Natural killer cell treated with Interleukin-12 subunit alpha and Interleukin-12 subunit beta and Interleukin-15 and Interleukin-18, amount 100 ng/mL, for 72 hours (primary cell): ENCODE data around the gene KIF3B. TPM values are rescaled to one million over a fixed set of nuclear protein-coding genes. Genes with fewer than 3 reads are reported as not detected.
"Not testable (repeated sequence)": the region's sequence is repeated elsewhere in the genome, so short reads cannot be mapped to it uniquely, and the experiment has no call there.

Source experiments
- ATAC-seq, 2 donors: fragments of 150-1000 bp; cut with Tn5 transposase in 1 of 2; sonication (Bioruptor Pico), chemical (Tn5 transposase) in 1 of 2; 2 replicates each; pipeline ENCODE4 v1.10.0; 2021
- DNase-seq: peaks from one replicate; pipeline ENCODE4 v3.0.0; 2022; ENCODE audit warnings: low spot score
- H3K27ac Mint-ChIP-seq, 2 donors: 1 replicate in 1 of 2; 2 replicates in 1 of 2; pipeline ENCODE4 v1.8.0; 2022; ENCODE audit warnings: mixed read lengths in 2 of 2, mild to moderate bottlenecking in 1 of 2, moderate library complexity in 1 of 2
- H3K27me3 Mint-ChIP-seq, 2 donors: 1 replicate in 1 of 2; 2 replicates in 1 of 2; pipeline ENCODE4 v1.8.0; 2022; ENCODE audit warnings: mixed read lengths in 2 of 2
- H3K36me3 Mint-ChIP-seq: one replicate; pipeline ENCODE4 v1.8.0; 2022; ENCODE audit warnings: mixed read lengths
- H3K4me1 Mint-ChIP-seq, 2 donors: 1 replicate in 1 of 2; 2 replicates in 1 of 2; pipeline ENCODE4 v1.8.0; 2022; ENCODE audit warnings: low read depth in 2 of 2, mixed read lengths in 2 of 2, mild to moderate bottlenecking in 1 of 2
- H3K4me3 Mint-ChIP-seq: one replicate; pipeline ENCODE4 v1.8.0; 2022; ENCODE audit warnings: mixed read lengths
- H3K9me3 Mint-ChIP-seq: 2 replicates; pipeline ENCODE4 v1.8.0; 2022; ENCODE audit warnings: mixed read lengths
- total RNA-seq, 2 donors: library from RNA; stranded (reverse); gene quantifications; one replicate each; pipeline ENCODE4 v1.2.3, GENCODE V29; 2022

The KIF3B gene
- total RNA-seq, 2 donors from 2014 or later = 51.3 to 61.2 TPM

DNA sequence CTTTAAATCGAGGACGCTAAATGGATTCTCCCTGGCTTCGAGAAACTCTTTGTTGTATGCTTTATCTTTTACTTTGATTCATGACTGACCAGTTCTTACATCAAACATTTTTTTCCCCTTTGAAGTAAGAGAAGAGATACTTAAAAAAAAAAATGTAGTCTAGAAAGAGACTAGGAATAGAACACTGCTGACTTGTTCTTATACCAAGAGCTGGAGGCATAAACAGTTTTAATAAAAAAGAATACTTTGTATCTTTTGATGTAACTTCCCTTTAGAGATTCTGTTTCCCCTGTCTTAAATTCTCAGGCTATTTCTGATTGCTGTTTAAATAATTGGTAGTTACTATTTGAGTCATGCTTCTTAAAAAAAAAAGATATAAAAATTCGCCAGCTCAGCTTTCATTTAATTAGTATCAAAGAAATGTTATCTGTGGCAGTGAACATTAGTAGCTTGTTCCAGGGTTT is 85.5 kb downstream of the KIF3B start:
- H3K36me3 Mint-ChIP-seq = peaks cover 14% of the 10 kb centered on the region
- DNase-seq (no peak), ATAC-seq (no peak)
- H3K27me3 Mint-ChIP-seq = no peaks in the 10 kb centered on the region
- no peaks in the 10 kb centered on the region for H3K9me3 Mint-ChIP-seq
- H3K4me1 Mint-ChIP-seq = peaks cover 61 to 74% of the 10 kb centered on the region in 2 donors
- peak overlapping the region; percentile 29 to 34 for H3K27ac Mint-ChIP-seq
- H3K4me3 Mint-ChIP-seq = peak overlapping the region; percentile 98

DNA sequence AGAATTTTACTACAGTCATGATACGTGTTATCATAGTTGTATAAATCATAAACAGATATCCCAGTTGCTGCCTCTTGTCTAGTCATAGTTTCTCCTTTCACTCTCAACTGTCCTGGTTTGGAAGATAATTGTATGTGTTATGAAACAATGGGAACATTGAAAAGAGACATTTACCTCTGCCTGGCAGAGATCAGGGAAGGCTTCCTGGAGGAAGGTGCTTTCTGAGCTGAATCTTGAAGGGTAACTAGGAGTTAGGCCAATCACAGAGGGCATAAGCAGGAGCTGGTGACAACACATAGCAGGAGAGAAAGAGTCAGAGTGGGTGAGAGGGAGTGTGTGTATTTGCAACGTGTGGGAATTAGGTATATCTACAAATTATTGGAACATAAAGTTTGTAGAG is 86.0 kb downstream of the KIF3B start:
- DNase-seq (no peak), ATAC-seq (no peak)
- Mint-ChIP-seq H3K9me3 (no peaks in the 10 kb centered on the region), H3K36me3 (peaks cover 14% of the 10 kb centered on the region), H3K27ac (peak overlapping the region; percentile 29 to 34), H3K4me1 (peaks cover 61 to 75% of the 10 kb centered on the region in 2 donors), H3K27me3 (no peaks in the 10 kb centered on the region), H3K4me3 (peak overlapping the region; percentile 98)

DNA sequence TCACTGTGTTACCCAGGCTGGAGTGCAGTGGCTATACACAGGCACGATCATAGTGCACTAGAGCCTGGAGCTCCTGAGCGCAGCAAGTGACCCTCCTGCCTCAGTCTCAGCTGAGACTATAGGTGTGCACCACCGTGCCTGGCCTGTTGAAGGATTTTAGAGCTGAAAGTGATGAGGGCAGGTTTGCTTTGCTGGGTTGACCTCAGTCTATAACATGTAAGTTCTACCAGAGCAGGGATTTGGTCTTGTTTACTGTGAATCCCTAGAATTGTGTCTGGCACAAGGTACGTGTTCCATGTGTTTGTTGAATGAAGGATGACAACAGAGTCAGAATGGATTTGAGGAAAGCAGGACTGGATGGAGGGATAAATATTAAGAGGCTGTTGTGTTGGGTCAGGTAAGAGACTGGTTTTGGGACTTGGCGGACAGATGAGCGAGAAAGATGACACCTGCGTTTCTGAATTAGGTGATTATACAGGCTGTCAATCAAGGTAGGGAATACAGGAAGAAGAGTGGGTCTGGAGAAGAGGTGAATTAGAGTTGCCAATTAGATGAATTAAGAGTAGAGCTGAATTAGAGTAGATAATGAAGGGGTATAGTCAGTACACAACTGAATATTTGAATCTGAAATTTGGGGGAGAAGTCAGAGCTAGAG is 87.2 kb downstream of the KIF3B start:
- no peak overlapping the region for H3K27ac Mint-ChIP-seq
- H3K9me3 Mint-ChIP-seq = no peaks in the 10 kb centered on the region
- no peaks in the 10 kb centered on the region for H3K27me3 Mint-ChIP-seq
- DNase-seq (no peak), ATAC-seq (no peak)
- H3K4me3 Mint-ChIP-seq = no peak overlapping the region
- peaks cover 8% of the 10 kb centered on the region for H3K36me3 Mint-ChIP-seq
- H3K4me1 Mint-ChIP-seq = peaks cover 61 to 69% of the 10 kb centered on the region in 2 donors

DNA sequence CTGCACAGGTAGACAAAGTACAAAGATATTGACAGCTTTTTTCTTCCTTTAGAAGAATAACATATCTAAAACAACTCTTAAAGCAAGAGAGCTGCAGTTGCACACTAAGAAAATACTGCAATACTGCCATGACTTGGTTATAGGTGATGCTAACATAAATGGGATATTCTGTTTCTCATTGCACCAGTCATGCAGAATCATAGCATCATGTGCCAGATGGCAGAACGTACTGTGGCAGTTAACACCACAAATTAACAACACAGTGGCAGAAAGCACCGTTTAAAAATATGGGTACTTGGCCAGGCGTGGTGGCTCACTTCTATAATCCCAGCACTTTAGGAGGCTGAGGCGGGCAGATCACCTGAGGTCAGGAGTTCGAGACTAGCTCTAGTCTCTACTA is 88.1 kb downstream of the KIF3B start:
- Mint-ChIP-seq H3K4me3 (no peak overlapping the region), H3K27ac (no peak overlapping the region), H3K9me3 (no peaks in the 10 kb centered on the region), H3K27me3 (no peaks in the 10 kb centered on the region), H3K36me3 (no peaks in the 10 kb centered on the region), H3K4me1 (peaks cover 53 to 60% of the 10 kb centered on the region in 2 donors)
- ATAC-seq = no peak
- no peak for DNase-seq

DNA sequence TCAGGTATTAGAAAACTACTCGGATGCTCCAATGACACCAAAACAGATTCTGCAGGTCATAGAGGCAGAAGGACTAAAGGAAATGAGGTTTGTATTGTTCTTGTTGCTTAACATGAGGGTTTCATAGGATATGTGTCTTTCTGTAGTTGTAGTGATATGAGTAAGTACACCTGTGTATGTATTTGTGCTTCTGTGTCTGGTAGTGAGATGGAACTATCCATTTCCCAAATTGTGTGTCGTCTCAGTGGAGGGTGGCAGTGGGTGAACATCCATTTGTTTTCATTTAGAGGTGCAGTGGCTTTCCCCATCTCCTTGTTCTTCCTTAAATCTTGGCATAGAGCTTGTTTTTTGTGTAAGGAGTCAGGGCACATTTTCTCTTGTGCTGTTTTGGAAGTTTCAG is 88.9 kb downstream of the KIF3B start:
- Mint-ChIP-seq H3K4me3 (peak overlapping the region; percentile 3), H3K27me3 (no peaks in the 10 kb centered on the region), H3K27ac (peak overlapping the region in 1 of 2 donors; percentile 2), H3K9me3 (no peaks in the 10 kb centered on the region), H3K36me3 (no peaks in the 10 kb centered on the region), H3K4me1 (peaks cover 52 to 54% of the 10 kb centered on the region in 2 donors)
- no peak for DNase-seq
- peak in 1 of 2 donors; percentile 44 for ATAC-seq

DNA sequence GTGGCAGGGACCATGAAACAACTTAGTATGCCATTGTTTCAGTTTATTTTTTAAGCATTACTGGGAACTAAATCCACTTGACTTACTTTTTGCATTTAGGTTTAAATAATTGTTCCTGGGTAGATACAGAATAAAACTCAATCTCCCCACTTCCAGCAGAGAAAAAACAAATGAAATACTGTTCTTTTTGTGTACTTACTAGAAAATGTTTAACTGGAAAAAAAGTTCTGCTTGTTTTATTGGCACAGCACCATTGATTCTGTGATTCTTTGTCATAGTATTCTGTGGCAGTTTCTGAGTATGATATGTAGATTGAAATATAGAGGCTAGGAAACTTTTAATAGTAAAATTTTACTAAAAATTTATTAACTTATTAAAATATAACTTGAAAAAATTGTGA is 90.9 kb downstream of the KIF3B start:
- DNase-seq (no peak), ATAC-seq (no peak)
- no peaks in the 10 kb centered on the region for H3K27me3 Mint-ChIP-seq
- no peak overlapping the region for H3K4me3 Mint-ChIP-seq
- no peaks in the 10 kb centered on the region for H3K9me3 Mint-ChIP-seq
- H3K36me3 Mint-ChIP-seq = no peaks in the 10 kb centered on the region
- peaks cover 36% of the 10 kb centered on the region in 2 donors for H3K4me1 Mint-ChIP-seq
- H3K27ac Mint-ChIP-seq = peak overlapping the region in 1 of 2 donors; percentile 6

DNA sequence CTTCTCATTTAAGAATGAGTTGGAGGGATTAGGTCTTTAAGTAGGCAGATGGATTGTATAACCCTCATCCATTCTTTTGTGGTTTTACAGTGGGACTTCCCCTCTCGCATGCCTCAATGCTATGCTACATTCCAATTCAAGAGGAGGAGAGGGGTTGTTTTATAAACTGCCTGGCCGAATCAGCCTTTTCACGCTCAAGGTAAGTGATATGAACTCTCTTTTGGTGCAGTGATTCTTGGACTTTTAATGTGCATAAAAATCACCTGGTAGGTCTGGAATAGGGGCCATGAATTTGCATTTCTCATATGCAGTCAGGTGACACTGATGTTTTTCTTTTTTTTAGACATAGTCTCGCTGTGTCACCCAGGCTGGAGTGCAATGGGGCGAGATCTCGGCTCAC is 91.5 kb downstream of the KIF3B start:
- no peaks in the 10 kb centered on the region for H3K9me3 Mint-ChIP-seq
- no peak for ATAC-seq
- H3K4me3 Mint-ChIP-seq = no peak overlapping the region
- no peak for DNase-seq
- H3K27me3 Mint-ChIP-seq = no peaks in the 10 kb centered on the region
- no peaks in the 10 kb centered on the region for H3K36me3 Mint-ChIP-seq
- peaks cover 31% of the 10 kb centered on the region in 2 donors for H3K4me1 Mint-ChIP-seq
- H3K27ac Mint-ChIP-seq = no peak overlapping the region

DNA sequence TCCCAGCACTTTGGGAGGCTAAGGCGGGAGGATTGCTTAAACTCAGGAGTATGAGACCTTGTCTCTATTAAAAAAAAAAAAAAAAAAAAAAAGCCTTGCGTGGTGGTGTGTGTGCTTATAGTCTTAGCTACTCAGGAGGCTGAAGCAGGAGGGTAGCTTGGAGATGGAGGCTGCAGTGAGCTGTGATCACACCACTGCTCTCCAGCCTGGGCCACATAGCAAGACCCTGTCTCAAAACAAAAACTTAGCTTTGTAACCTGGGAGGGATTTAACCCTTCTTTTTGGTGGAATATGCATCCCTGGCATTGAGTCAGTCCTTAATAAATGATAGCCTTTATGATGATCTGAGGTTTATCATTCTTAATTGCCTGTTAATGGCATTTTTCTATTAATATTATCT is 93.4 kb downstream of the KIF3B start:
- Mint-ChIP-seq H3K9me3 (no peaks in the 10 kb centered on the region), H3K4me1 (peaks cover 18 to 20% of the 10 kb centered on the region in 2 donors)

DNA sequence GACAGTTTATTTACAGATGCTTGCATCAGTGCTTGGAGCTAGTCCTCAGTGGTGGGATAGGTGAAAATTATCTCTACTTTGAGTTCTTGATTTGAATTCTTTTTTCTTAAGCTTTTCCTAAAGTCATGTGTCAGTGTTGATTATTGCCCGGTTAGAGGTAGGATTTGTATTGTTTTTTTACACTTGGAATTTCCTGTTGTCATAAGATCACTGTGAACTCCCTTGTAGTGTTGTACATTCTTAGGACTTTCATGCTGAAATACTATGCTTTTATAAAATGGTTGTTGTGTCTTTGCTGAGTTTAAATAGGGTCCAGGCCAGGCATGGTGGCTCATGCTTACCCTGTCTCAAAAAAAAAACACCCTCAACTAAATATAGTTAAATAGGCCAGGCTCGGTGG is 101.0 kb downstream of the KIF3B start:
- no peaks in the 10 kb centered on the region for H3K9me3 Mint-ChIP-seq

More for the DNA sequence above, 93.4 kb downstream of the KIF3B start:
- Mint-ChIP-seq H3K27me3 (no peaks in the 10 kb centered on the region), H3K36me3 (no peaks in the 10 kb centered on the region), H3K27ac (no peak overlapping the region), H3K4me3 (no peak overlapping the region)
- no peak for ATAC-seq
- DNase-seq = no peak

DNA sequence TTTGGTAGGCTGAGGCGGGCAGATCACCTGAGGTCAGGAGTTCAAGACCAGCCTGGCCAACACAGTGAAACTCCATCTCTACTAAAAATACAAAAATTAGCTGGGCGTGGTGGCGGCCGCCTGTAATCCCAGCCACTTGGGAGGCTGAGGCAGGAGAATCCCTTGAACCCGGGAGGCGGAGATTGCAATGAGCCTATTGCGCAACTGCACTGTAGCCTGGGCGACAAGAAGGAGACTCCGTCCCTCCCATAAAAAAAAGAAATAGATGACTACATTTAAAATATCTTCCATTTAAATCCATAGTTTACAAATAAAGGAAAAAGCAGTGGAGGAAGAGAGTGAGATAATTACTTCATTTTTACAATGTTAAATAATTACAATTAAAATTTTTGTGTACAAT is 102.6 kb downstream of the KIF3B start:
- H3K36me3 Mint-ChIP-seq, H3K27ac Mint-ChIP-seq, H3K4me3 Mint-ChIP-seq, DNase-seq, ATAC-seq, H3K27me3 Mint-ChIP-seq, H3K9me3 Mint-ChIP-seq: not testable (repeated sequence)
- peaks cover 13 to 14% of the 10 kb centered on the region in 2 donors for H3K4me1 Mint-ChIP-seq

More for the DNA sequence above, 101.0 kb downstream of the KIF3B start:
- Mint-ChIP-seq H3K4me3 (no peak overlapping the region), H3K27me3 (no peaks in the 10 kb centered on the region), H3K4me1 (peaks cover 0 to 4% of the 10 kb centered on the region in 2 donors), H3K36me3 (no peaks in the 10 kb centered on the region), H3K27ac (no peak overlapping the region)
- ATAC-seq (no peak), DNase-seq (no peak)

DNA sequence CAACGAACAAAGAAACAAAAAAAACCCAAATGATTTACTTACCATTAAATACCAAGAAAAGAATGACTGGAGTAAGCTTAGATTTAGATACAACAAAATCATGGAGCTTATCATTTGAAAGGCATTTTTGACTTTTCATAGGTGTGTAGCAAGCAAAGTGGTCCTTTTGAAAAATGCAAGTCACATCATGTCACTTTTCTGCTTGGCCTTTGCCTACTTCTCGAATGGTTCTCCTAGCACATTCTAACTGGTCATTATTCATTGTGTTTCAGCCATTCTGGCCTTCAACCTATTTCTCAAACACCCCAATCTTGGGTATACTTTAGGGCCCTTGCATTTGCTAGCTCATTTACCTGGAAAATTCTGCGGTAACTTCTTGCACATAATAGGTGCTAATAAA is 103.3 kb downstream of the KIF3B start:
- H3K4me1 Mint-ChIP-seq = peaks cover 19 to 21% of the 10 kb centered on the region in 2 donors
- ATAC-seq = no peak
- no peaks in the 10 kb centered on the region for H3K9me3 Mint-ChIP-seq
- H3K36me3 Mint-ChIP-seq = peaks cover 3% of the 10 kb centered on the region
- no peaks in the 10 kb centered on the region for H3K27me3 Mint-ChIP-seq
- H3K4me3 Mint-ChIP-seq = no peak overlapping the region
- DNase-seq = no peak
- H3K27ac Mint-ChIP-seq = no peak overlapping the region

DNA sequence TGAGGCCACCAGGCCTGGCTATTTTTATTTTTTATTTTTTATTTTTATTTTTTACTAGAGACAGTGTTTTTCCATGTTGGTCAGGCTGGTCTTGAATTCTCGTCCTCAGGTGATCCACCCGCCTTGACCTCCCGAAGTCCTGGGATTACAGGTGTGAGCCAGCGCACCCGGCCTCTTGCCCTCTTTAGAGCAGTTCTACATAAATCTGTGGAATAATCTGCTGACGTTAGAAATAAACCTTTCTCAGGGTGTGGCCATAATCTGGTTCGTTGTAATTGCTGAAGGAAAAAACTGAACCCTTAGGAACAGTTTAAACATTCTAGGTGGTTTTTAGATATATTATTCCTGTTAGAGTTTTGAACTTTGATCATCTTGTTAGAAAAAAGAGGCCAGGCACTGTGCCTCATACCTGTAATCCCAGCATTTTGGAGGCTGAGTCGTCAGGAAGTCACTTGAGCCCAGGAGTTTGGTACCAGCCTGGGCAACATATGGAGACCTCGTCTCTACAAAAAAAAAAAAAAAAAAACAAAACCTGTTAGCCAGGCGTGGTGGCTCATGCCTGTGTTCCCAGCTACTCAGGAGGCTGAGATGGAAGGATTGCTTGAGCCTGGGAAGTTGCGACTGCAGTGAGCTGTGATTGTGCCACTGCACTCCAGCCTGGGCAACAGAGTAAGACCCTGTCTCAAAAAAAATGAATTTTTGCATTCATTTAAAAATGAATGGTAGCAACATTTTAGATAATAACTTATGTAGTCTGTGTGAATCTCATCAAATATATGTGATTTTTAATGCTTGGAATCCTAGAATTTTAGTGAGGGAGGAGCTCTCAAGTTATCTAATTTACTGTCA is 104.9 kb downstream of the KIF3B start:
- no peak overlapping the region for H3K4me3 Mint-ChIP-seq
- H3K4me1 Mint-ChIP-seq = peaks cover 30 to 32% of the 10 kb centered on the region in 2 donors
- no peaks in the 10 kb centered on the region for H3K9me3 Mint-ChIP-seq
- H3K36me3 Mint-ChIP-seq = peaks cover 5% of the 10 kb centered on the region
- no peaks in the 10 kb centered on the region for H3K27me3 Mint-ChIP-seq
- H3K27ac Mint-ChIP-seq = no peak overlapping the region
- DNase-seq (no peak), ATAC-seq (no peak)

DNA sequence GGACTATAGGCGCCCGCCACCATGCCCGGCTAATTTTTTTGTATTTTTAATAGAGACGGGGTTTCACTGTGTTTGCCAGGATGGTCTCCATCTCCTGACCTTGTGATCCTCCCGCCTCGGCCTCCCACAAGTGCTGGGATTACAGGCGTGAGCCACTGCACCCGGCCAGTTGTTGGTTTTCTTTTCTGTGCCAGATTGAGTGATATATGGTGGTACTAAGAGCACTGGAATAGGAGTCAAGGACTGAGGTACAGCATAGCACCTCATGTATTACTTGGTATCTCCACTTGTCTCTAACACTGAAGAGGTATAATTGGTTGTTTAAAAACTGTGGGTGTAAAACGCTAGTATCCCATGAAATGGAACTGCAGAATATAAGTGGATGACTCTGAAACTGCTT is 106.0 kb downstream of the KIF3B start:
- peak overlapping the region in 1 of 2 donors; percentile 3 for H3K27ac Mint-ChIP-seq
- peaks cover 33 to 37% of the 10 kb centered on the region in 2 donors for H3K4me1 Mint-ChIP-seq

More for the DNA sequence above, 106.0 kb downstream of the KIF3B start:
- H3K9me3 Mint-ChIP-seq, ATAC-seq, DNase-seq, H3K36me3 Mint-ChIP-seq, H3K27me3 Mint-ChIP-seq, H3K4me3 Mint-ChIP-seq: not testable (repeated sequence)
